ENCODE results near the gene EDNRA. TPM values are rescaled to one million over a fixed set of nuclear protein-coding genes. Genes with fewer than 3 reads are reported as not detected.

Gene EDNRA
- total RNA-seq, 1 experiment from 2014 or later: 36.5 TPM

GRCh38 chr4:147498031-147498660, 17.2 kb downstream of the EDNRA start:
- DNase-seq (ENCODE audit: low read depth): peak; percentile 89

GRCh38 chr4:147508346-147508745, 27.4 kb downstream of the EDNRA start:
- no peak for DNase-seq (ENCODE audit: low read depth)

- peak; percentile 87 for DNase-seq (ENCODE audit: low read depth)
Measured at GRCh38 chr4:147509386-147509785, 28.5 kb downstream of the EDNRA start.

GRCh38 chr4:147510962-147511668, 30.2 kb downstream of the EDNRA start:
- DNase-seq (ENCODE audit: low read depth): no peak

- DNase-seq (ENCODE audit: low read depth): no peak
Measured at GRCh38 chr4:147513091-147513490, 32.2 kb downstream of the EDNRA start.

GRCh38 chr4:147513952-147514351, 33.1 kb downstream of the EDNRA start:
- DNase-seq (ENCODE audit: low read depth): no peak

GRCh38 chr4:147515220-147515936, 34.5 kb downstream of the EDNRA start:
- no peak for DNase-seq (ENCODE audit: low read depth)

- no peak for DNase-seq (ENCODE audit: low read depth)
Measured at GRCh38 chr4:147516133-147516532, 35.2 kb downstream of the EDNRA start.

- peak; percentile 66 for DNase-seq (ENCODE audit: low read depth)
Measured at GRCh38 chr4:147518086-147518485, 37.2 kb downstream of the EDNRA start.

- peak; percentile 82 for DNase-seq (ENCODE audit: low read depth)
Measured at GRCh38 chr4:147518846-147519767, 38.2 kb downstream of the EDNRA start.

GRCh38 chr4:147524601-147525000, 43.7 kb downstream of the EDNRA start:
- DNase-seq (ENCODE audit: low read depth): no peak

- DNase-seq (ENCODE audit: low read depth): no peak
Measured at GRCh38 chr4:147525494-147526271, 44.8 kb downstream of the EDNRA start.

- no peak for DNase-seq (ENCODE audit: low read depth)
Measured at GRCh38 chr4:147526272-147526654, 45.4 kb downstream of the EDNRA start.

- DNase-seq (ENCODE audit: low read depth): no peak
Measured at GRCh38 chr4:147528054-147528453, 47.2 kb downstream of the EDNRA start.

- DNase-seq (ENCODE audit: low read depth): no peak
Measured at GRCh38 chr4:147530134-147530533, 49.2 kb downstream of the EDNRA start.

- DNase-seq (ENCODE audit: low read depth): peak; percentile 53
Measured at GRCh38 chr4:147530723-147531122, 49.8 kb downstream of the EDNRA start.

- no peak for DNase-seq (ENCODE audit: low read depth)
Measured at GRCh38 chr4:147532896-147533295, 52.0 kb downstream of the EDNRA start.

GRCh38 chr4:147533331-147533730, 52.4 kb downstream of the EDNRA start:
- no peak for DNase-seq (ENCODE audit: low read depth)

- no peak for DNase-seq (ENCODE audit: low read depth)
Measured at GRCh38 chr4:147535124-147535523, 54.2 kb downstream of the EDNRA start.

GRCh38 chr4:147538711-147539110, 57.8 kb downstream of the EDNRA start:
- no peak for DNase-seq (ENCODE audit: low read depth)

GRCh38 chr4:147539959-147540358, 59.1 kb downstream of the EDNRA start:
- DNase-seq (ENCODE audit: low read depth): no peak

Data from LHCN-M2 (cell line).